Measurements from ENCODE around the gene G0S2.

GRCh38 chr1:209652873-209653401 is 22.3 kb upstream of the G0S2 start:
- TF ChIP-seq ZNF280D (tag by site-specific recombination; IDR thresholded peaks at IDR 0.05) (no peak), ZNF48 (tag by site-specific recombination; IDR thresholded peaks at IDR 0.05) (no peak), ZNF416 (tag by site-specific recombination; IDR thresholded peaks at IDR 0.05) (no peak), ZNF501 (tag by site-specific recombination; IDR thresholded peaks at IDR 0.05) (no peak)
- TF ChIP-seq, protein P1, sequence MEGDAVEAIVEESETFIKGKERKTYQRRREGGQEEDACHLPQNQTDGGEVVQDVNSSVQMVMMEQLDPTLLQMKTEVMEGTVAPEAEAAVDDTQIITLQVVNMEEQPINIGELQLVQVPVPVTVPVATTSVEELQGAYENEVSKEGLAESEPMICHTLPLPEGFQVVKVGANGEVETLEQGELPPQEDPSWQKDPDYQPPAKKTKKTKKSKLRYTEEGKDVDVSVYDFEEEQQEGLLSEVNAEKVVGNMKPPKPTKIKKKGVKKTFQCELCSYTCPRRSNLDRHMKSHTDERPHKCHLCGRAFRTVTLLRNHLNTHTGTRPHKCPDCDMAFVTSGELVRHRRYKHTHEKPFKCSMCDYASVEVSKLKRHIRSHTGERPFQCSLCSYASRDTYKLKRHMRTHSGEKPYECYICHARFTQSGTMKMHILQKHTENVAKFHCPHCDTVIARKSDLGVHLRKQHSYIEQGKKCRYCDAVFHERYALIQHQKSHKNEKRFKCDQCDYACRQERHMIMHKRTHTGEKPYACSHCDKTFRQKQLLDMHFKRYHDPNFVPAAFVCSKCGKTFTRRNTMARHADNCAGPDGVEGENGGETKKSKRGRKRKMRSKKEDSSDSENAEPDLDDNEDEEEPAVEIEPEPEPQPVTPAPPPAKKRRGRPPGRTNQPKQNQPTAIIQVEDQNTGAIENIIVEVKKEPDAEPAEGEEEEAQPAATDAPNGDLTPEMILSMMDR (tag by site-specific recombination; IDR thresholded peaks at IDR 0.05) = no peak
